Spinal cord (tissue), 10 donors: Measurements from ENCODE around the gene FXYD2. TPM values are rescaled to one million over a fixed set of nuclear protein-coding genes. Genes with fewer than 3 reads are reported as not detected.

Experiments used
- DNase-seq, 6 donors: peaks; one replicate each; pipeline versions ENCODE4 v3.0.0 to v3.0.0-alpha.2; 2013 to 2015; ENCODE audit warnings: low spot score in 6 of 6, low read depth in 4 of 6
- H3K27ac ChIP-seq: one replicate; pipeline ENCODE4 v1.5.1; 2013; ENCODE audit warnings: low read depth, low read length, control low read depth
- H3K27me3 ChIP-seq: one replicate; pipeline ENCODE4 v1.6.1; 2013; ENCODE audit warnings: low read length; ENCODE audit not compliant: control insufficient read depth, insufficient read depth
- H3K36me3 ChIP-seq: one replicate; pipeline ENCODE4 v1.6.1; 2013; ENCODE audit warnings: low read length; ENCODE audit not compliant: control insufficient read depth, insufficient read depth
- H3K4me1 ChIP-seq: one replicate; pipeline ENCODE4 v1.6.1; 2013; ENCODE audit warnings: low read length; ENCODE audit not compliant: control insufficient read depth, insufficient read depth
- H3K4me3 ChIP-seq: one replicate; pipeline ENCODE4 v1.5.1; 2013; ENCODE audit warnings: low read depth, low read length, control low read depth
- H3K9me3 ChIP-seq: one replicate; pipeline ENCODE4 v1.6.1; 2013; ENCODE audit warnings: low read length; ENCODE audit not compliant: control insufficient read depth, insufficient read depth
- WGBS: methylation state at CpG from one replicate; pipeline ENCODE4 v1.1.5; 2013; ENCODE audit warnings: missing lambda C conversion rate; ENCODE audit not compliant: insufficient coverage; 5-methylcytosine and 5-hydroxymethylcytosine counted together
- polyA plus RNA-seq, 2 donors: library from polyadenylated mRNA; unstranded; fragments of 120-200 nt; gene quantifications; one replicate each; pipeline ENCODE4 v1.2.1, GENCODE V29; 2013; ENCODE audit not compliant: insufficient read length in 2 of 2
- total RNA-seq, 2 donors: library from RNA; depleted of rRNA in 1 of 2; stranded (reverse); fragments of 120-200 nt in 1 of 2; fragments of >200 nt in 1 of 2; gene quantifications; one replicate each; pipeline versions ENCODE4 v1.2.3 to v1.2.4, GENCODE V29; 2013 to 2014
- donor health status: healthy.

FXYD2 gene
- total and polyA plus RNA-seq, 4 donors: 1.3 to 5.0 (median 3.2) TPM

DNA sequence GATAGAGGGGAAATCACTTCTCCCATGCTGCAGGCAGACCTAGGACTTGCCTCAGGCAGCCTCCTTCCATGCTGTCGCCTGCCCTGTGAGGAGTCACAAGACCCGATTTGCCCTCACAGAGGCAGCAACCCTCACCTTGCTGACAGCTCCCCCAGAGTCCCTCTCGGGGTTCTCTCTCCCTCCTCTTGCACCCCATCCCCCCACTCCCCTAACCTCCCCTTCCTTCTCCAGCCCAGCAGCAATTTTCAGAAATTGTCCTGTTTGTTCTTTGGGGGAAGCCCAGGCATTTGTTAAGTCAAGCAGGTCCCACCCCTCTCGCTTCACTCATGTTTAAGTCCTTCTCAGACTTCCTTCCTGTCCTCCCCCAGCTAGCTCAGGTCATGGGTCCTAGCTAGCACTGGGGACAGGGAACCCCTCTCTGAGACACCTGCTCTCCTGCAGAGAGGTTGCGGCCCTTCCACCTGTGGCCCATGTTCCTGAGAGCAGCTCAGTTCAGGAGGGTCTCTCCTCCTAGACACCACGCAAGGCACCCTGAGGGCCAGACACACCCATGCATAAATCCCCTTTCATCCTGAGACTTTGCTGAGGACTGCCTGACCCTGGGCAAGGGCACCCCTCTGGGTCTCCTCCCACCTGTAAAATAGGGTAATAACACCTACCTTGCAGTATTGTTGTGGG lies 6.3 kb upstream of the FXYD2 start:
- Histone ChIP-seq H3K4me3 (no peak overlapping the region), H3K27me3 (no peaks in the 10 kb centered on the region), H3K36me3 (peaks cover 5% of the 10 kb centered on the region), H3K27ac (no peak overlapping the region), H3K9me3 (no peaks in the 10 kb centered on the region), H3K4me1 (peaks cover 28% of the 10 kb centered on the region)
- no peak for DNase-seq
- 54% methylated on average over 5 of the region's 6 CpGs for WGBS

DNA sequence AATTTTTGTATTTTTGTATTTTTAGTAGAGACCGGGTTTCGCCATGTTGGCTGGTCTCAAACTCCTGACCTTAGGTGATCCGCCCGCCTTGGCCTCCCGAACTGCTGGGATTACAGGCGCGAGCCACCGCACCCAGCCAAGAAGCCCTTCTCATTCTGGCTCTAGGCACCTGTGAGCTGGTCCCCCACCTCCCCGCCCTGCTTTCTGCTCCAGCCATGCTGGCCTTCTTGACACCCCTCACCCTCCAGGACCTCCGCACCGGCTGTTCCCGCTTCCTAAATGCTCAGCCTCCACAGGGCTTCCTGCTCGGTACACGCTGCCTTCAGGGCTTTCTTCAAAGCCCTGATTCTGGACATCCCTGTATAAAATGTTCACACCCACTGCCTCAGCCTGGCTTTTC lies 5.5 kb upstream of the FXYD2 start:
- Histone ChIP-seq H3K9me3 (no peaks in the 10 kb centered on the region), H3K4me3 (no peak overlapping the region), H3K27me3 (no peaks in the 10 kb centered on the region), H3K36me3 (peaks cover 4% of the 10 kb centered on the region), H3K27ac (no peak overlapping the region), H3K4me1 (peaks cover 35% of the 10 kb centered on the region)
- no peak for DNase-seq
- 85% methylated on average over 14 of the region's 14 CpGs for WGBS

DNA sequence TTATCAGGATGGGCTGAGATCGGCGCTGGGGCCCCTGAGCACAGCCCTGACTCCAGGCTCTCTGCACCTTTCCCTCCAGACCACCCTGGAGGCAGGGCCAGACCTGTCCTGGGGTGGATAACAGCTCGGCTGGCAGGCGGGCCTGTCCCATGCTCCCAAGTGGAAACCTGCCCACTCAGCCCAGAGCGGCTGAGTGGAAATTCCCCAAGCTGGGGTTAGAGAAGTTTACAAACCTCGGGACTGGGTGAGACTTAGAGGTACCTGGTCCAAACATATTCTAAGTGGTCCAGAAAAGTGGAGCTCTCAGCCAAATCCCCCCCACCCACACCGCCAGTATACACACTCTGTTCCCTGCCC lies 4.8 kb upstream of the FXYD2 start:
- Histone ChIP-seq H3K4me3 (no peak overlapping the region), H3K27ac (no peak overlapping the region), H3K36me3 (peaks cover 2% of the 10 kb centered on the region), H3K9me3 (no peaks in the 10 kb centered on the region), H3K27me3 (no peaks in the 10 kb centered on the region), H3K4me1 (peaks cover 42% of the 10 kb centered on the region)
- 84% methylated on average over 5 of the region's 7 CpGs for WGBS
- DNase-seq: no peak

DNA sequence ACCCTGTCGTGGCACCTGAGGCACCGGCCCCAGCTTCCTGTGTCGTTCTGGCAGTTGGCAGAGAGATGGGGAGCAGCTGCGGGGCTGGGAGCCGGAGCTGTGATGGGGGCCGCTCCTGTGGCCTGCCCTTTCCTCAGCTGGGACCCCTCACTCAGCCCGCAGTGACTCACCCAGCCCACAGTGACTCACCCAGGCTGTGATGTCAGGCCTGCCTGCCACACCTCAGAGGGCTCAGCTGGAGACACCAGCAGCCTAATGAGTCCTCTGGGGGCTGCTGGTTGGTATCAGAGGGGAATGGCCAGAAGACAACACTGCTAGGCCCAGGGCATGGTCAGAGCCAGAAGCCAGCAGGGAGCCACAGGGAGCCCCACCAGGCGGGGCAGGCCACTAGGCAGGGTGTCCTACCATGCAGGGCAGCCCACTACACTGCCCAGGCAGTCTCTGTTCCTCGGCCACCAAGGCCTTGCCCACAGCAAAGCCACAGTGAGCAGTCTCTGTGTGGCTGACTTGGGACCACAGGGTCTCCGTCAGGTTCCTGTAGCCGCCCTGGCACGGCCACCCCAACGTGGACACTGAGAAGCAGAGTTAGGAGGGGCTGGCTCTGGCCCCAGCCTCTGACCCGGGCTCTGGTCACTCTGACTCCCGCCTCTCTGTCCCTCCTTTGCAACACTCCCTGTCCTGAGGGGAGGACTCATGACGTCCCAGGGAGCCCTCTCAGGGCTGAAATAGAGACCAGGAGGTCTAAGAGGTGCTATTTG lies 4.2 kb upstream of the FXYD2 start:
- H3K27me3 ChIP-seq: no peaks in the 10 kb centered on the region
- no peak for DNase-seq
- WGBS: 67% methylated on average over 12 of the region's 16 CpGs
- no peak overlapping the region for H3K27ac ChIP-seq
- H3K36me3 ChIP-seq: peaks cover 2% of the 10 kb centered on the region
- peaks cover 46% of the 10 kb centered on the region for H3K4me1 ChIP-seq
- no peaks in the 10 kb centered on the region for H3K9me3 ChIP-seq
- no peak overlapping the region for H3K4me3 ChIP-seq

DNA sequence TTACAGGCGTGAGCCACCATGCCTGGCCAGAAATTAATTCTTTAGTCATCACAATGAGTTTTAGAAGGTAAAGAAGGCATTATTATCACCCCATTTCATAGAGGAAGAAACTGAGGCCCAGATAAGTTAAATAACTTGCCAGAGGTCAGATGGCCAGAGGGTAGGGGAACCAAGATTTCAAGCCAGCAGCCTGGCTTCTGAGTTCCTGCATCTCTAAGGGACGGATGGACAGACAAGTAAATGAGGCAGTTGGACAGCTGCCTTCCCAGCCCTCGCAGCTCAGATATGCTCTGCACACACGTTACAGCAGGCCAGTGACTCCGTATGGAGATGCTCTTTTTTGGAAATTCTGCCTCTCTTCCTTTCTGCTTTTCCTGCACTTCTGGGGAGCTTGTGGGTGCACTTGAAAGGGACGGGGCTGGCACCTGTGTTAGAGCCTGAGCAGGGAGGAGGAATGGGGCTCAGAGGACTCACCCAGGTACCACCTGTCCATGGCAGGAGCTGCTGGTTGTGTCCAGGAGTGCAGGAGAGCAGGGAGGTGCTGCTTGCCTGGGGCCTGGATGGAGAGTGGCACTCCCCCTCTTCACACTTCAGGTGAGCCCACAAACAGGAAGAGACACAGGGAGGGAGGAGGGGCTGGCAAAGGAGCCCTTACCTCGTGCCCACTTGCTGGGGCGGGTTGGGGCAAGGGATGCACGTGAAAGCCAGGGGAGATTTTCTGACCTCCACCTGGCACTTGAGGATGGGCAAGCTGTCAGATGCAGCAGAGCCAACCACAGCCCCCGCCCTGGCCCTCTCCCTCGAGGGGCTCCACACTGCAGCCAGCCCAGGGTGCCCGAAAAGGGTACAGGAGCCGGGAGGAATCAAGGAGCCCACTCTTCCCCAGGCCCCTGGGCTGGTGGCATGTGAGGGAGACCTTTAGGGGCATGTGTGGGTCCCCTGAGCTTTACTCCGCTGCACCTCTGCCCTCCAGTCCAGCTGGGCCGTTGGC lies 3.3 kb upstream of the FXYD2 start:
- DNase-seq: no peak
- Histone ChIP-seq H3K4me1 (peaks cover 45% of the 10 kb centered on the region), H3K9me3 (no peaks in the 10 kb centered on the region), H3K27me3 (no peaks in the 10 kb centered on the region), H3K36me3 (peaks cover 2% of the 10 kb centered on the region), H3K27ac (no peak overlapping the region), H3K4me3 (no peak overlapping the region)
- 80% methylated on average over 12 of the region's 15 CpGs for WGBS

DNA sequence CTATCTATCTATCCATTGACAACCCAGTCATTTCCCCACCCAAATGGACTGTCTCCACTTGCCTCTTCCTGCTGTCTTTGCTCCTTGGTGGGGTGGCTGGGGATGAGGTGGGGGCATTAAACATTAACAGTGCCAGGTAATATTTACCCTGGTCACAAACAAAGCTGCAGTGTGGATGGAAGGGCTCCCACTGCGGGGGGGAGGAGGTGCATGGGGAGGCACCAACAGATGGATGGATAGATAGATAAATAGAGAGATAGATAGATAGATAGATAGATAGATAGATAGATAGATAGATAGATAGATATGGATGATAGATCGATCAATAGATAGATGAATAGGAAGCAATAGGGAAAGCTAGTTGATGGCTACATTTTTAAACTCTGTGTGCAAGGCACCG lies 2.3 kb upstream of the FXYD2 start:
- DNase-seq: no peak
- Histone ChIP-seq H3K4me1 (peaks cover 48% of the 10 kb centered on the region), H3K27me3 (no peaks in the 10 kb centered on the region), H3K9me3 (no peaks in the 10 kb centered on the region), H3K36me3 (peaks cover 2% of the 10 kb centered on the region), H3K27ac (no peak overlapping the region), H3K4me3 (no peak overlapping the region)
- WGBS: 94% methylated on average over 3 of the region's 3 CpGs

DNA sequence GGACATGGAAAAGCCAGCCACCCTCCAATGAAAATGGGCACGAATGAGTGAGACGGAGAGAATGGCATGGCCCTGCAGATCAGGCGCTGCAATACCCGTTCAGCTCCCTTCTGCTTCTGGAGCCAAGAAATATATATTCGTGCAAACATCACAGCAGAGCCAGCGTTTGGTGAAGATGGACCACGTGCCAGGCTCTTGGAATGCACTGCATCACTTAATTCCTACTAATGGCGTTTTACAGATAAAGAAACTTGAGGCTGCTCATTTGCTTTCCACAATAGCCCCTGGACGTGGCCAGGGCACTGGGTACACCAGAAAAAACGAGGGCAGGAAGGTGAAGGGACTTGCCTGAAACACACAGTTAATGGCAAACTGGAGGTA lies 1.6 kb upstream of the FXYD2 start:
- no peaks in the 10 kb centered on the region for H3K36me3 ChIP-seq
- H3K27ac ChIP-seq: no peak overlapping the region
- peaks cover 43% of the 10 kb centered on the region for H3K4me1 ChIP-seq
- no peaks in the 10 kb centered on the region for H3K9me3 ChIP-seq
- H3K27me3 ChIP-seq: no peaks in the 10 kb centered on the region
- H3K4me3 ChIP-seq: no peak overlapping the region
- peak in 1 of 6 donors; percentile 13 for DNase-seq
- 69% methylated on average over 8 of the region's 10 CpGs for WGBS

DNA sequence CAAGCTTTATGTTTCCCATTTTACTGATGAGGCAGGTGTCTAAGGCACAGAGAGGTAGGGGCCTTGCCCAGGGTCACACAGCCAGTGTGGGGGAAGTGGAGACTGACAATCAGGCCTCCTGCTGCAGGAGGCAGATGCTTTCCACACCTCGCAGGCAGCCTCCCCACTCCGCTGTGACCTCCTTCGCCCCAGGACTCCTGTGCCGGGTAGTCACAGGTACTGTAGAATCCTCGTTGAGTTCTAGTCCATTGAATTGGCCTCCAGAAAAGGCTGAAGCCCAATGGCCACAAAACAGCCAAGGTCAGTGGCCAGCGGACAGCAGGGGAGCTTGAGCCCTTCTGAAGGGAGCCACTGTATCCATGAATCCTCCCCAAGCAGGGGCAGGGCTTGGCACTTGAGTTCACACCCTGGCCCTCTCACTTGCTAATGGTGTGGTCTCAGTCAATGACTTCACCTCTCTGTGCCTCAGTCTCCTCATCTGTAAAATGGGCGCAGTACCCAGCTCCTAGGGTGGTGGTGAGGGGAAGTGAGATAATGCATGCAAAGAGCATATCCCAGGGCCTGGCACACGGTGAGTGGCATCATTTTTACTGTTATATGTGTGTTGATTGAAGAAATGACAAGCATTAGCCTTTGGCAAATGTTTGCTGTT lies 1.1 kb upstream of the FXYD2 start:
- no peaks in the 10 kb centered on the region for H3K36me3 ChIP-seq
- WGBS: 93% methylated on average over 8 of the region's 8 CpGs

DNA sequence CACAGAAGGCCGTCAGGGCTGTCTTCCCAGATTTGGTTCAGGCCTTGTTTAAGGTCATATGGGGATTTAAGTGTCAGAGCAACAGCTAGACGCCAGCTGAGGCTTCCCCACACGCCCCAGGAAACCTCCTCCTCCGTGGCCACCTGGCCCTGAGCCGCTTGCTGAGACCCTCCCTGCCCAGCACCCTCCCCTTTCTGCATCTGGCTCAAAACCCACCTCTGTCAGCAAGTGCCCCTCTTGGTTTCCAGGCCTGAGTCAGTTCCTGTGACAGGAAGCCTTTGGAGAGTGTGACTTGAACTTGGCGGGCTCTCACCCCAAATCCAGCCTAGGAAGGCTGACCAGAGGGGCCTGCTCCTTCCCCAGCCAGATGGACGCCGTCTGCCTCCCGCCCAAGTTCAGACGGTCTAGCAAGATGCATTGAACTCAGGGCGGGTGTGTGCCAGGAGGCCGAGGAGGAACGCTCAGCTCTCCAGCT lies 561 bp downstream of the FXYD2 start:
- DNase-seq: no peak
- H3K4me1 ChIP-seq: peaks cover 44% of the 10 kb centered on the region
- no peak overlapping the region for H3K4me3 ChIP-seq
- 51% methylated on average over 8 of the region's 13 CpGs for WGBS
- H3K36me3 ChIP-seq: no peaks in the 10 kb centered on the region
- no peaks in the 10 kb centered on the region for H3K27me3 ChIP-seq
- no peak overlapping the region for H3K27ac ChIP-seq
- H3K9me3 ChIP-seq: no peaks in the 10 kb centered on the region

More for the DNA sequence above, 1.1 kb upstream of the FXYD2 start:
- Histone ChIP-seq H3K27me3 (no peaks in the 10 kb centered on the region), H3K4me1 (peaks cover 39% of the 10 kb centered on the region), H3K4me3 (no peak overlapping the region), H3K9me3 (no peaks in the 10 kb centered on the region), H3K27ac (no peak overlapping the region)
- DNase-seq: no peak
